Hepatocyte (in vitro differentiated cells): Measurements from ENCODE around the gene ZNF536.

Source experiments
- CTCF ChIP-seq: fragments of 200-600 bp; sonication (generic); IDR thresholded peaks from 2 replicates; pipeline ENCODE4 v1.5.1; 2016; ENCODE audit warnings: antibody characterized with exemption, mild to moderate bottlenecking; ENCODE audit not compliant: poor library complexity
- EZH2phosphoT487 ChIP-seq: fragments of 200-600 bp; sonication (generic); IDR thresholded peaks from one replicate; pipeline ENCODE4 v1.6.1; 2018; ENCODE audit warnings: antibody characterized with exemption, mild to moderate bottlenecking, low read depth, moderate library complexity; ENCODE audit not compliant: unreplicated experiment, severe bottlenecking

GRCh38 chr19:30513082-30513411 is 140.9 kb downstream of the ZNF536 start:
- TF ChIP-seq EZH2phosphoT487 (no peak), CTCF (no peak)
